GM19438 (cell line): ENCODE results near the gene CEACAM4.

Experiments
- ATAC-seq: cut with Tn5 transposase; IDR thresholded peaks from one replicate; pipeline ENCODE4 v1.9.1; 2021; ENCODE audit warnings: low read depth; ENCODE audit not compliant: unreplicated experiment

Gene CEACAM4

GRCh38 chr19:41619018-41619556, 7.8 kb downstream of the CEACAM4 start:
- ATAC-seq = no peak

GRCh38 chr19:41617941-41618730, 8.7 kb downstream of the CEACAM4 start:
- ATAC-seq = no peak

GRCh38 chr19:41616792-41617621, 9.9 kb downstream of the CEACAM4 start:
- no peak for ATAC-seq

- no peak for ATAC-seq
Observed at GRCh38 chr19:41615207-41615606, 11.7 kb downstream of the CEACAM4 start.

- ATAC-seq = no peak
Observed at GRCh38 chr19:41612483-41612882, 14.4 kb downstream of the CEACAM4 start.

- ATAC-seq = no peak
Observed at GRCh38 chr19:41610789-41611188, 16.1 kb downstream of the CEACAM4 start.

GRCh38 chr19:41607668-41608067, 19.2 kb downstream of the CEACAM4 start:
- no peak for ATAC-seq

- ATAC-seq = no peak
Observed at GRCh38 chr19:41606215-41606837, 20.5 kb downstream of the CEACAM4 start.

GRCh38 chr19:41604831-41605230, 22.0 kb downstream of the CEACAM4 start:
- ATAC-seq = no peak

GRCh38 chr19:41601771-41602170, 25.1 kb downstream of the CEACAM4 start:
- no peak for ATAC-seq

GRCh38 chr19:41599175-41599966, 27.5 kb downstream of the CEACAM4 start:
- no peak for ATAC-seq

- no peak for ATAC-seq
Observed at GRCh38 chr19:41597600-41598041, 29.3 kb downstream of the CEACAM4 start.

- no peak for ATAC-seq
Observed at GRCh38 chr19:41595890-41596280, 31.0 kb downstream of the CEACAM4 start.

- ATAC-seq = no peak
Observed at GRCh38 chr19:41595258-41595889, 31.5 kb downstream of the CEACAM4 start.

- no peak for ATAC-seq
Observed at GRCh38 chr19:41591951-41592562, 34.8 kb downstream of the CEACAM4 start.

GRCh38 chr19:41590936-41591335, 35.9 kb downstream of the CEACAM4 start:
- ATAC-seq = no peak

GRCh38 chr19:41589371-41589770, 37.5 kb downstream of the CEACAM4 start:
- no peak for ATAC-seq

- ATAC-seq = no peak
Observed at GRCh38 chr19:41588497-41589209, 38.2 kb downstream of the CEACAM4 start.

GRCh38 chr19:41587838-41588210, 39.0 kb downstream of the CEACAM4 start:
- no peak for ATAC-seq
